Measurements from ENCODE around the gene EDAR. TPM values are rescaled to one million over a fixed set of nuclear protein-coding genes. Genes with fewer than 3 reads are reported as not detected.

The EDAR gene
- polyA plus RNA-seq, 1 of the 3 experiments (the other 2 are of a cell fraction) = not detected

- H3K79me2 ChIP-seq (ENCODE audit: insufficient read depth) = no peaks in the 10 kb centered on the region
- H3K9me3 ChIP-seq = no peaks in the 10 kb centered on the region
- H2AFZ ChIP-seq (ENCODE audit: low read depth) = no peak overlapping the region
- POLR2A ChIA-PET = no interaction called here
- CTCF ChIA-PET = no interaction called here
- no peak for DNase-seq
- no peaks in the 10 kb centered on the region for H4K20me1 ChIP-seq (ENCODE audit: insufficient read depth)
- TF ChIP-seq GATA2 (CRISPR knock-in tag; IDR thresholded peaks at IDR 0.05) (no peak), TAF1 (IDR thresholded peaks at IDR 0.05; ENCODE audit: borderline replicate concordance, low read depth, low read length) (no peak), TCF12 (IDR thresholded peaks at IDR 0.05) (no peak), NRF1 (IDR thresholded peaks at IDR 0.05; ENCODE audit: low read depth, low read length) (no peak), YY1 (IDR thresholded peaks at IDR 0.05; ENCODE audit: low read depth) (no peak), MXI1 (IDR thresholded peaks at IDR 0.05; ENCODE audit: low read depth, low read length) (no peak), GABPA (IDR thresholded peaks at IDR 0.05; ENCODE audit: low read depth) (no peak), EZH2phosphoT487 (IDR thresholded peaks at IDR 0.05; ENCODE audit: borderline replicate concordance, low read depth) (no peak), USF2 (IDR thresholded peaks at IDR 0.05; ENCODE audit: borderline replicate concordance, low read depth, low read length) (no peak), SIN3A (IDR thresholded peaks at IDR 0.05; ENCODE audit: borderline replicate concordance, low read depth, low read length) (no peak), RCOR1 (IDR thresholded peaks at IDR 0.05; ENCODE audit: low read length) (no peak), NFIC (IDR thresholded peaks at IDR 0.05; ENCODE audit: borderline replicate concordance) (no peak), TEAD4 (IDR thresholded peaks at IDR 0.05; ENCODE audit: borderline replicate concordance, insufficient read depth) (no peak), SMC3 (IDR thresholded peaks at IDR 0.05; ENCODE audit: low read depth, low read length) (no peak), JUND (IDR thresholded peaks at IDR 0.05) (no peak), CHD2 (IDR thresholded peaks at IDR 0.05; ENCODE audit: low read length, partially characterized antibody) (no peak), IRF3 (IDR thresholded peaks at IDR 0.05; ENCODE audit: low read depth, low read length) (no peak), USF1 (IDR thresholded peaks at IDR 0.05; ENCODE audit: borderline replicate concordance, low read depth) (no peak)
- no peaks in the 10 kb centered on the region for H3K9me2 ChIP-seq
- 56% methylated on average over 6 of the region's 6 CpGs for WGBS (ENCODE audit: low lambda C conversion rate)
- H3K4me1 ChIP-seq (ENCODE audit: control insufficient read depth in 1 of 2, insufficient read depth in 2 of 2, low read depth in 1 of 2, low read length in 1 of 2) = no peaks in the 10 kb centered on the region; a peak in 1 of 4 replicates
- H3K4me3 ChIP-seq (ENCODE audit: low read depth in 2 of 2, low read length in 1 of 2) = no peak overlapping the region
- H3K9ac ChIP-seq = no peak overlapping the region
- H3K36me3 ChIP-seq (replicated peaks in 1 of 2; ENCODE audit: control insufficient read depth in 1 of 2, insufficient read depth in 2 of 2, low read length in 1 of 2) = no peaks in the 10 kb centered on the region
- H3K27ac ChIP-seq (ENCODE audit: low read depth in 2 of 2, low read length in 1 of 2) = no peak overlapping the region
- H3F3A ChIP-seq (replicated peaks; ENCODE audit: insufficient read depth) = no peaks in the 10 kb centered on the region
- H3K27me3 ChIP-seq (ENCODE audit: insufficient read depth) = peaks cover 14% of the 10 kb centered on the region; the same call in 1 of the 2 replicates
- no peak overlapping the region for H3K4me2 ChIP-seq
These were observed 8.9 kb downstream of the EDAR start for GRCh38 chr2:108980076-108980475.
